ENCODE measurements around the gene OR2T5.
"Not testable (repeated sequence)": the region's sequence is repeated elsewhere in the genome, so short reads cannot be mapped to it uniquely, and the experiment has no call there.

Gene OR2T5

DNA sequence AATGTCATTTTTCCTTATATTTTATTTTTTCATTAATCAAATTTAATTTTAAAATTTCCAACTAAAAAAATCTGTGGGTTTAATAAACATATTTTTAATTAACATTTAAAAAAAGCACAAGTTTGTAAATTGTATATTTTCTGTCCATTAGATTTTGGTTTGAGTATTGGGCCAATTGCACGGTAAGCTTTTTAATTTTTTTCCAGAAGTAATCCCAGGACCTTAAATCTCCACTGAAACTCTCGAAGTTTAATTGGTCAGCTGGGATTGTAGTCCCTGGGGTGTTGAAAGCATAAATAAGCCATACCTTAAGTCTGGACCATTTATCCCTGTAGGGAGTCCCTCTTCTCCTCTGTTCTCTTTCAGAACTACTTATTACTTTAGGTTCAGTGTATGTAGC, 19.4 kb downstream of the OR2T5 start, which contains the start of gene OR2G6:
Gene OR2G6, plus strand, starts transcription at position 301 of the 400 bp plus-strand sequence. CDS start 13,574 bp downstream, outside the sequence.
- peak; percentile 87 for FAIRE-seq

DNA sequence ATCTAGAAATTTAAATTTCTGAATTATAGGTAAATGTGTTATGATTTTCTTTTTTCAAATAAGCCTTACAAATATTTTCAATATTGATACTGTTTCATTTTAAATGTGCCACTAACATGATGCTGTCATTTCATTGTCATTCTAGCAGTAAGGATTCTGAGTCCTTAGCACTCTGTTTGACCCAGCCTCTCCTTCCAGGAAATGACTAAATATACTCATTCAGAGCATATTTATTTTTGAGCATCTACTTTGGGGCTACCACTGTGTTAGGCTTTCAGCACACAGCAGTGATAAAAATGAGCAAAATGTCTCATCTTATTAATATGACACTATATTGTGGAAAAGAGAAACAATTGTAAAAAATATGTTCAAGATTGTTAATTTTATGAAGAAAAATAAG, 21.8 kb downstream of the OR2T5 start:
- FAIRE-seq: not testable (repeated sequence)

DNA sequence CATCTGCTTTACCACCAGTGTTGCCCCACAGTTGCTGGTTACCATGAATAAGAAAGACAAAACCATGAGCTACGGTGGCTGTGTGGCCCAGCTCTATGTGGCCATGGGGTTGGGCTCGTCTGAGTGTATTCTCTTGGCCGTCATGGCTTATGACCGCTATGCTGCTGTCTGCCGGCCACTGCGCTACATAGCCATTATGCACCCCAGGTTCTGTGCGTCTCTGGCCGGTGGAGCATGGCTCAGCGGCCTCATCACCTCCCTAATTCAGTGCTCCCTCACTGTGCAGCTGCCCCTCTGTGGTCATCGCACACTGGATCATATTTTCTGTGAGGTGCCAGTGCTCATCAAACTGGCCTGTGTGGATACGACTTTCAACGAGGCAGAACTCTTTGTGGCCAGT, 33.5 kb downstream of the OR2T5 start:
- FAIRE-seq: no peak

DNA sequence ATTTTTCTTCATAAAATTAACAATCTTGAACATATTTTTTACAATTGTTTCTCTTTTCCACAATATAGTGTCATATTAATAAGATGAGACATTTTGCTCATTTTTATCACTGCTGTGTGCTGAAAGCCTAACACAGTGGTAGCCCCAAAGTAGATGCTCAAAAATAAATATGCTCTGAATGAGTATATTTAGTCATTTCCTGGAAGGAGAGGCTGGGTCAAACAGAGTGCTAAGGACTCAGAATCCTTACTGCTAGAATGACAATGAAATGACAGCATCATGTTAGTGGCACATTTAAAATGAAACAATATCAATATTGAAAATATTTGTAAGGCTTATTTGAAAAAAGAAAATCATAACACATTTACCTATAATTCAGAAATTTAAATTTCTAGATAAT, 49.1 kb downstream of the OR2T5 start:
- peak; percentile 42 for FAIRE-seq
